NB4 (cell line): ENCODE results near the gene GOLM1.

ENCODE experiments used
- CTCF ChIP-seq: IDR thresholded peaks from one replicate; pipeline ENCODE4 v1.5.1; 2012; ENCODE audit warnings: low read depth, low read length
- MAX ChIP-seq: IDR thresholded peaks from 2 replicates; pipeline ENCODE4 v1.6.1; 2011; ENCODE audit warnings: low read depth, low read length
- POLR2A ChIP-seq: IDR thresholded peaks from 2 replicates; pipeline ENCODE4 v1.6.1; 2011; ENCODE audit warnings: mild to moderate bottlenecking; ENCODE audit not compliant: insufficient read length; ENCODE audit errors: extremely low read depth

- no peak for TF ChIP-seq CTCF
- TF ChIP-seq POLR2A, result no peak
- no peak for TF ChIP-seq MAX
Observed at GRCh38 chr9:86142973-86143372, 43.6 kb upstream of the GOLM1 start.
